Chondrocyte (in vitro differentiated cells): Measurements from ENCODE around the gene MVK. TPM values are rescaled to one million over a fixed set of nuclear protein-coding genes. Genes with fewer than 3 reads are reported as not detected.

Experiments
- DNase-seq: peaks from one replicate; pipeline ENCODE4 v3.0.0; 2021; ENCODE audit warnings: mixed read lengths, low spot score
- H3K27ac Mint-ChIP-seq: one replicate; pipeline ENCODE4 v1.8.0; 2021; ENCODE audit warnings: mild to moderate bottlenecking, moderate library complexity, mixed read lengths; ENCODE audit not compliant: unreplicated experiment
- H3K27me3 Mint-ChIP-seq: 2 replicates; pipeline ENCODE4 v1.8.0; 2021; ENCODE audit warnings: low read depth, mixed read lengths
- H3K36me3 Mint-ChIP-seq: 2 replicates; pipeline ENCODE4 v1.8.0; 2021; ENCODE audit warnings: low read depth, mixed read lengths
- H3K4me1 Mint-ChIP-seq: 2 replicates; pipeline ENCODE4 v1.8.0; 2021; ENCODE audit warnings: low read depth, mild to moderate bottlenecking, mixed read lengths
- H3K4me3 Mint-ChIP-seq: one replicate; pipeline ENCODE4 v1.8.0; 2021; ENCODE audit warnings: mild to moderate bottlenecking, moderate library complexity, mixed read lengths; ENCODE audit not compliant: unreplicated experiment
- H3K9me3 Mint-ChIP-seq: 2 replicates; pipeline ENCODE4 v1.8.0; 2021; ENCODE audit warnings: low read depth, mixed read lengths
- total RNA-seq: library from RNA; stranded (reverse); gene quantifications from 3 replicates; pipeline ENCODE4 v1.2.1, GENCODE V29; 2021
- TF ChIP-seq, protein P1 (sequence below): fragments of 200-600 bp; sonication (generic); IDR thresholded peaks from 2 replicates; pipeline ENCODE4 v1.5.0; 2021; ENCODE audit warnings: antibody characterized with exemption, mild to moderate bottlenecking, moderate library complexity

Gene MVK
- total RNA-seq, 1 donor from 2014 or later: 14.1 TPM

DNA sequence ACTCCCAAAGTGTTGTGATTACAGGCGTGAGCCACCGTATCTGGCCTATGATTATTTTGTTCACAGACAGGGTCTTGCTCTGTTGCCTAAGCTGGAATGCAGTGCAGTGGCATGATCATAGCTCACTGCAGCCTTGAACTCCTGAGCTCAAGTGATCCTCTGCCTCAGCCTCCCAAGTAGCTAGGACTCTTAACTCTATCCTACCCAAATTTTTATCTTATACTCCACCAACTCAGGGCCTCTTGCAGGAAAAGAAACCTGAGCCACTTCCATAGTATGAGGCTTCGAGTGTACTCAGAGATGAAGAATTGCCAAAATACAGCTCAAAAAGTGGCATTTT, 1.1 kb upstream of the MVK start:
- Mint-ChIP-seq H3K36me3 (peaks cover 10% of the 10 kb centered on the region), H3K27me3 (no peaks in the 10 kb centered on the region), H3K27ac (peak overlapping the region; percentile 79), H3K4me1 (peaks cover 22% of the 10 kb centered on the region), H3K4me3 (peak overlapping the region; percentile 83), H3K9me3 (no peaks in the 10 kb centered on the region)
- no peak for DNase-seq
- TF ChIP-seq, protein P1, sequence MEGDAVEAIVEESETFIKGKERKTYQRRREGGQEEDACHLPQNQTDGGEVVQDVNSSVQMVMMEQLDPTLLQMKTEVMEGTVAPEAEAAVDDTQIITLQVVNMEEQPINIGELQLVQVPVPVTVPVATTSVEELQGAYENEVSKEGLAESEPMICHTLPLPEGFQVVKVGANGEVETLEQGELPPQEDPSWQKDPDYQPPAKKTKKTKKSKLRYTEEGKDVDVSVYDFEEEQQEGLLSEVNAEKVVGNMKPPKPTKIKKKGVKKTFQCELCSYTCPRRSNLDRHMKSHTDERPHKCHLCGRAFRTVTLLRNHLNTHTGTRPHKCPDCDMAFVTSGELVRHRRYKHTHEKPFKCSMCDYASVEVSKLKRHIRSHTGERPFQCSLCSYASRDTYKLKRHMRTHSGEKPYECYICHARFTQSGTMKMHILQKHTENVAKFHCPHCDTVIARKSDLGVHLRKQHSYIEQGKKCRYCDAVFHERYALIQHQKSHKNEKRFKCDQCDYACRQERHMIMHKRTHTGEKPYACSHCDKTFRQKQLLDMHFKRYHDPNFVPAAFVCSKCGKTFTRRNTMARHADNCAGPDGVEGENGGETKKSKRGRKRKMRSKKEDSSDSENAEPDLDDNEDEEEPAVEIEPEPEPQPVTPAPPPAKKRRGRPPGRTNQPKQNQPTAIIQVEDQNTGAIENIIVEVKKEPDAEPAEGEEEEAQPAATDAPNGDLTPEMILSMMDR: no peak

GRCh38 chr12:109573914-109574244, 285 bp downstream of the MVK start:
- H3K27me3 Mint-ChIP-seq: no peaks in the 10 kb centered on the region
- H3K27ac Mint-ChIP-seq: no peak overlapping the region
- H3K9me3 Mint-ChIP-seq: no peaks in the 10 kb centered on the region
- H3K4me1 Mint-ChIP-seq: peaks cover 22% of the 10 kb centered on the region
- TF ChIP-seq, protein P1: no peak
- peak overlapping the region; percentile 83 for H3K4me3 Mint-ChIP-seq
- DNase-seq: no peak
- H3K36me3 Mint-ChIP-seq: peaks cover 11% of the 10 kb centered on the region

- Mint-ChIP-seq H3K27ac (no peak overlapping the region), H3K9me3 (no peaks in the 10 kb centered on the region), H3K4me3 (no peak overlapping the region), H3K4me1 (peaks cover 22% of the 10 kb centered on the region), H3K36me3 (peaks cover 15% of the 10 kb centered on the region), H3K27me3 (no peaks in the 10 kb centered on the region)
- TF ChIP-seq, protein P1: no peak
- no peak for DNase-seq
Measured at GRCh38 chr12:109575683-109576082, 2.1 kb downstream of the MVK start.

DNA sequence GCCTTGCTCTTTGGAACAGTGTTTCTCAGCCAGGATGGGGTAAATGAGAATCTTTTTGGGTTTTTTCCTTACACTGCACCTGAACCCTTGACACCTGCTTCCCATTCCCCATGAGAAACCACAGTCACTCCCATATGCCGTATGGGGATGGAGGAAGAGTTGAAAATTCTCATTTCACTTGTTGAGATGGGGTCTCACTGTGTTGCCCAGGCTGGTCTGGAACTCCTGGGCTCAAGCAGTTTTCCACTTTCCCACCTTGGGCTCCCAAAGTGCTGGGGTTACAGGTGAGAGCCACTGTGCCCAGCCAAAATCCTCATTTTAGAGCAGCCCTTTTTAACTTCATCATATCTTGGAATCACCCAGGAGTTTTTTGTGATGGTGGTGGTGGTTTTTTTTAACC, 3.7 kb downstream of the MVK start:
- peaks cover 15% of the 10 kb centered on the region for H3K36me3 Mint-ChIP-seq
- H3K9me3 Mint-ChIP-seq: no peaks in the 10 kb centered on the region
- H3K4me1 Mint-ChIP-seq: peaks cover 22% of the 10 kb centered on the region
- H3K4me3 Mint-ChIP-seq: no peak overlapping the region
- no peak overlapping the region for H3K27ac Mint-ChIP-seq
- no peak for DNase-seq
- TF ChIP-seq, protein P1: no peak
- H3K27me3 Mint-ChIP-seq: no peaks in the 10 kb centered on the region

DNA sequence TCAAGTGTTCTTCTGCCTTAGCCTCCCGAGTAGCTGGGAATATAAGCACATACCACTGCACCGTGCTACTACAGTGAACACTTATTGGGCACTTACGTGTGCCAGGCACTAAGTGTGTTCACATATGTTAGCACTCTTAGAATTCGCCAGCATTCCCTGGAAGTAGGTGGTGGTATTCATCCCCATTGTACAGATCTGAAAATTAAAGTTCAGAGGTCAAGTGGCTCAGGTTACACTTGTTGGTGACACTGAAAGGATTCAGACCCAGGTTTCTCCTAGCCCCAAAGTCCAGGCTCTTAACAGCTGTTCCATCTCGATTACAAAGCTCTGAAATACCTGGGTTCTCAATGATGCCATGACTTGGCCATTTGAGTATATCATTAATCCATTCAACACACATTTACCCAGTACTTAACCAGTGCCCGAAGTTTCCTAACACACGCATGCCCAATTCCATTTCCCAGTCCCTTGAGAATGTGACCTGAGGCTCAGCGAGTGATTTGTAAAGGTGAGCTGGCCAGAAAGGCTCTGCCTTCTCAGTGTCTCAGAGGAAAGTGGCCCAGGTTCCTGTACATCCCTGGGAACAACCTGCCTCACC, 4.8 kb downstream of the MVK start:
- no peaks in the 10 kb centered on the region for H3K9me3 Mint-ChIP-seq
- TF ChIP-seq, protein P1: no peak

More for the DNA sequence above, 4.8 kb downstream of the MVK start:
- Mint-ChIP-seq H3K4me1 (peaks cover 14% of the 10 kb centered on the region), H3K27ac (no peak overlapping the region), H3K27me3 (no peaks in the 10 kb centered on the region), H3K36me3 (peaks cover 17% of the 10 kb centered on the region), H3K4me3 (no peak overlapping the region)
- DNase-seq: no peak
